Naive thymus-derived CD4-positive, alpha-beta T cell (primary cell): Measurements from ENCODE around the gene ADAMTS17. TPM values are rescaled to one million over a fixed set of nuclear protein-coding genes. Genes with fewer than 3 reads are reported as not detected.

ENCODE experiments used
- ATAC-seq: fragments of 150-1000 bp; cut with Tn5 transposase; 2 replicates; pipeline ENCODE4 v1.10.0; 2021; ENCODE audit warnings: mild to moderate bottlenecking, moderate library complexity
- CTCF ChIA-PET: fragments of 350-600 bp; sonication (Branson Sonifier 250); formaldehyde crosslinking; loops from one replicate; lab custom pipeline; 2021; ENCODE audit warnings: antibody characterized with exemption; lab: Charles Lee
- POLR2A ChIA-PET: fragments of 350-600 bp; sonication (Branson Sonifier 250); formaldehyde crosslinking; loops from one replicate; lab custom pipeline; 2021; ENCODE audit warnings: antibody characterized with exemption, inconsistent platforms; lab: Charles Lee
- DNase-seq, 9 donors: peaks; one replicate each; pipeline versions ENCODE4 v3.0.0 to v3.0.0-alpha.2; 2020 to 2022; ENCODE audit warnings: mixed read lengths in 1 of 9
- H3K27ac ChIP-seq: one replicate; pipeline ENCODE4 v1.7.0; 2013; ENCODE audit warnings: mild to moderate bottlenecking, low read depth, low read length, moderate library complexity
- H3K27me3 ChIP-seq, 2 donors: one replicate each; pipeline ENCODE4 v1.7.0; 2013; ENCODE audit warnings: low read length in 2 of 2, mild to moderate bottlenecking in 2 of 2, moderate library complexity in 2 of 2; ENCODE audit not compliant: control insufficient read depth in 2 of 2, insufficient read depth in 2 of 2
- H3K36me3 ChIP-seq, 3 experiments: 1 replicate in 2 of 3; 2 replicates in 1 of 3; pipeline ENCODE4 v1.7.0; 2013; ENCODE audit warnings: low read length in 3 of 3, mild to moderate bottlenecking in 3 of 3, moderate library complexity in 1 of 3; ENCODE audit not compliant: insufficient read depth in 3 of 3, control insufficient read depth in 2 of 3
- H3K4me1 ChIP-seq, 2 donors: one replicate each; pipeline ENCODE4 v1.7.0; 2013; ENCODE audit warnings: low read length in 2 of 2, mild to moderate bottlenecking in 2 of 2, moderate library complexity in 1 of 2; ENCODE audit not compliant: control insufficient read depth in 2 of 2, insufficient read depth in 2 of 2
- H3K4me3 ChIP-seq: 2 replicates; pipeline ENCODE4 v1.7.0; 2013; ENCODE audit warnings: mild to moderate bottlenecking, low read length
- H3K9me3 ChIP-seq, 3 experiments: 1 replicate in 2 of 3; 2 replicates in 1 of 3; pipeline ENCODE4 v1.7.0; 2013; ENCODE audit warnings: low read length in 3 of 3; ENCODE audit not compliant: control insufficient read depth in 2 of 3
- H3K27ac Mint-ChIP-seq, 9 donors: one replicate each; pipeline ENCODE4 v1.8.0; 2020 to 2022; ENCODE audit warnings: mixed read lengths in 9 of 9, mild to moderate bottlenecking in 8 of 9, moderate library complexity in 5 of 9, inconsistent platforms in 2 of 9
- H3K27me3 Mint-ChIP-seq, 5 donors: one replicate each; pipeline ENCODE4 v1.8.0; 2021 to 2022; ENCODE audit warnings: mixed read lengths in 5 of 5, mild to moderate bottlenecking in 1 of 5
- H3K36me3 Mint-ChIP-seq, 5 donors: one replicate each; pipeline ENCODE4 v1.8.0; 2020 to 2022; ENCODE audit warnings: mixed read lengths in 5 of 5, mild to moderate bottlenecking in 3 of 5, inconsistent platforms in 1 of 5
- H3K4me1 Mint-ChIP-seq, 7 donors: one replicate each; pipeline ENCODE4 v1.8.0; 2020 to 2022; ENCODE audit warnings: mixed read lengths in 7 of 7, mild to moderate bottlenecking in 3 of 7, inconsistent platforms in 1 of 7
- H3K4me3 Mint-ChIP-seq, 10 donors: one replicate each; pipeline ENCODE4 v1.8.0; 2020 to 2022; ENCODE audit warnings: mild to moderate bottlenecking in 10 of 10, mixed read lengths in 10 of 10, moderate library complexity in 6 of 10, inconsistent platforms in 2 of 10
- H3K9me3 Mint-ChIP-seq, 11 donors: one replicate each; pipeline ENCODE4 v1.8.0; 2020 to 2022; ENCODE audit warnings: mixed read lengths in 11 of 11, mild to moderate bottlenecking in 4 of 11, inconsistent platforms in 1 of 11, moderate library complexity in 1 of 11
- intact Hi-C, 2 donors: fragments of 100-400 bp; cut with micrococcal nuclease; formaldehyde crosslinking; loops; one replicate each; pipeline ENCODE4 v1.15.1; 2023
- polyA plus RNA-seq, 2 donors: library from polyadenylated mRNA; unstranded; fragments of 300-500 nt; fragmentation: Illumina TruSeq; gene quantifications; one replicate each; pipeline ENCODE4 v1.2.3, GENCODE V29; 2021
- total RNA-seq, 6 experiments: library from RNA in 5 of 6; stranded (reverse) in 5 of 6; gene quantifications; 1 replicate in 5 of 6; 2 replicates in 1 of 6; pipeline ENCODE4 v1.2.3 and lab custom pipeline; 2021 to 2026

Gene ADAMTS17
- total and polyA plus RNA-seq, 7 experiments from 2014 or later, result 1.5 to 13.5 (median 3.2) TPM

- Histone ChIP-seq H3K27me3 (no peaks in the 10 kb centered on the region), H3K9me3 (peaks cover 0 to 17% (median 5%) of the 10 kb centered on the region in 3 experiments), H3K4me1 (no peaks in the 10 kb centered on the region), H3K4me3 (no peak overlapping the region), H3K27ac (no peak overlapping the region), H3K36me3 (peaks cover 0 to 3% (median 0%) of the 10 kb centered on the region in 3 experiments)
- H3K4me1 Mint-ChIP-seq, result no peaks in the 10 kb centered on the region
- H3K9me3 Mint-ChIP-seq, result peaks cover 7 to 38% (median 21%) of the 10 kb centered on the region in 11 donors
- ChIA-PET CTCF (no interaction called here), POLR2A (no interaction called here)
- intact Hi-C loops, result no loop called here
- H3K4me3 Mint-ChIP-seq, result no peak overlapping the region
- H3K27ac Mint-ChIP-seq, result no peak overlapping the region
- ATAC-seq, result no peak
- no peaks in the 10 kb centered on the region for H3K27me3 Mint-ChIP-seq
- peaks cover 0 to 54% (median 38%) of the 10 kb centered on the region in 5 donors for H3K36me3 Mint-ChIP-seq
- DNase-seq, result no peak
Measured at GRCh38 chr15:100026041-100026440, 315.7 kb downstream of the ADAMTS17 start.

- H3K4me3 ChIP-seq, result no peak overlapping the region
- ATAC-seq, result no peak
- no peak for DNase-seq
- Mint-ChIP-seq H3K4me3 (no peak overlapping the region), H3K27ac (no peak overlapping the region), H3K9me3 (peaks cover 0 to 12% (median 6%) of the 10 kb centered on the region in 11 donors), H3K4me1 (no peaks in the 10 kb centered on the region), H3K27me3 (no peaks in the 10 kb centered on the region), H3K36me3 (peaks cover 0 to 41% (median 27%) of the 10 kb centered on the region in 5 donors)
- POLR2A ChIA-PET, result no interaction called here
- peaks cover 0 to 3% (median 0%) of the 10 kb centered on the region in 3 experiments for H3K36me3 ChIP-seq
- no peak overlapping the region for H3K27ac ChIP-seq
- intact Hi-C loops, result no loop called here
- H3K27me3 ChIP-seq, result no peaks in the 10 kb centered on the region
- CTCF ChIA-PET, result no interaction called here
- H3K4me1 ChIP-seq, result no peaks in the 10 kb centered on the region
- H3K9me3 ChIP-seq, result peaks cover 0 to 5% (median 1%) of the 10 kb centered on the region in 3 experiments
Measured at GRCh38 chr15:100022806-100023205, 319.0 kb downstream of the ADAMTS17 start.

GRCh38 chr15:100022391-100022790 is 319.4 kb downstream of the ADAMTS17 start:
- no peak overlapping the region for H3K27ac ChIP-seq
- Mint-ChIP-seq H3K9me3 (peaks cover 0 to 7% (median 4%) of the 10 kb centered on the region in 11 donors), H3K4me3 (no peak overlapping the region), H3K4me1 (no peaks in the 10 kb centered on the region), H3K36me3 (peaks cover 0 to 41% (median 27%) of the 10 kb centered on the region in 5 donors), H3K27me3 (no peaks in the 10 kb centered on the region), H3K27ac (no peak overlapping the region)
- peaks cover 0 to 3% (median 0%) of the 10 kb centered on the region in 3 experiments for H3K36me3 ChIP-seq
- peaks cover 0 to under 1% (median 0%) of the 10 kb centered on the region in 3 experiments for H3K9me3 ChIP-seq
- ChIA-PET CTCF (no interaction called here), POLR2A (no interaction called here)
- DNase-seq (no peak), ATAC-seq (no peak)
- no peaks in the 10 kb centered on the region for H3K27me3 ChIP-seq
- H3K4me1 ChIP-seq, result no peaks in the 10 kb centered on the region
- H3K4me3 ChIP-seq, result no peak overlapping the region
- intact Hi-C loops, result no loop called here

GRCh38 chr15:100021653-100022052 is 320.1 kb downstream of the ADAMTS17 start:
- DNase-seq (no peak), ATAC-seq (no peak)
- Histone ChIP-seq H3K4me1 (no peaks in the 10 kb centered on the region), H3K9me3 (no peaks in the 10 kb centered on the region), H3K36me3 (peaks cover 0 to 3% (median 0%) of the 10 kb centered on the region in 3 experiments), H3K27ac (no peak overlapping the region), H3K4me3 (no peak overlapping the region), H3K27me3 (no peaks in the 10 kb centered on the region)
- Mint-ChIP-seq H3K27ac (no peak overlapping the region), H3K9me3 (peaks cover 0 to 4% (median under 1%) of the 10 kb centered on the region in 11 donors), H3K27me3 (no peaks in the 10 kb centered on the region), H3K4me3 (no peak overlapping the region), H3K4me1 (no peaks in the 10 kb centered on the region), H3K36me3 (peaks cover 0 to 35% (median 22%) of the 10 kb centered on the region in 5 donors)
- ChIA-PET CTCF (interaction anchor here (0.6 kb wide), 1 partner anchor 749 kb away, joined by 5 read pairs; no protein-coding TSS in a partner anchor), POLR2A (no interaction called here)
- intact Hi-C loops, result no loop called here

- intact Hi-C loops, result no loop called here
- Histone ChIP-seq H3K27me3 (no peaks in the 10 kb centered on the region), H3K9me3 (no peaks in the 10 kb centered on the region), H3K4me1 (no peaks in the 10 kb centered on the region), H3K27ac (no peak overlapping the region), H3K4me3 (no peak overlapping the region), H3K36me3 (peaks cover 0 to 3% (median 0%) of the 10 kb centered on the region in 3 experiments)
- ChIA-PET CTCF (no interaction called here), POLR2A (no interaction called here)
- ATAC-seq (no peak), DNase-seq (no peak)
- Mint-ChIP-seq H3K4me3 (no peak overlapping the region), H3K4me1 (no peaks in the 10 kb centered on the region), H3K27me3 (no peaks in the 10 kb centered on the region), H3K36me3 (peaks cover 0 to 41% (median 26%) of the 10 kb centered on the region in 5 donors), H3K27ac (no peak overlapping the region), H3K9me3 (peaks cover 0 to 6% (median 2%) of the 10 kb centered on the region in 11 donors)
Measured at GRCh38 chr15:100020614-100021013, 321.2 kb downstream of the ADAMTS17 start.

- intact Hi-C loops, result no loop called here
- H3K27ac Mint-ChIP-seq, result no peak overlapping the region
- POLR2A ChIA-PET, result no interaction called here
Measured at GRCh38 chr15:100020189-100020588, 321.6 kb downstream of the ADAMTS17 start.

GRCh38 chr15:100019601-100020000 is 322.2 kb downstream of the ADAMTS17 start:
- H3K4me1 Mint-ChIP-seq, result no peaks in the 10 kb centered on the region
- H3K27ac Mint-ChIP-seq, result no peak overlapping the region

More at GRCh38 chr15:100020189-100020588, 321.6 kb downstream of the ADAMTS17 start:
- CTCF ChIA-PET, result no interaction called here
- Histone ChIP-seq H3K9me3 (no peaks in the 10 kb centered on the region), H3K27me3 (no peaks in the 10 kb centered on the region), H3K4me1 (no peaks in the 10 kb centered on the region), H3K4me3 (no peak overlapping the region), H3K36me3 (peaks cover 0 to 3% (median 0%) of the 10 kb centered on the region in 3 experiments), H3K27ac (no peak overlapping the region)
- H3K27me3 Mint-ChIP-seq, result no peaks in the 10 kb centered on the region
- H3K9me3 Mint-ChIP-seq, result peaks cover 0 to 10% (median 2%) of the 10 kb centered on the region in 11 donors
- ATAC-seq, result no peak
- DNase-seq, result no peak
- no peak overlapping the region for H3K4me3 Mint-ChIP-seq
- H3K36me3 Mint-ChIP-seq, result peaks cover 0 to 42% (median 30%) of the 10 kb centered on the region in 5 donors
- no peaks in the 10 kb centered on the region for H3K4me1 Mint-ChIP-seq

More at GRCh38 chr15:100019601-100020000, 322.2 kb downstream of the ADAMTS17 start:
- DNase-seq, result no peak
- Histone ChIP-seq H3K27me3 (no peaks in the 10 kb centered on the region), H3K36me3 (peaks cover 0 to 3% (median 0%) of the 10 kb centered on the region in 3 experiments), H3K9me3 (no peaks in the 10 kb centered on the region), H3K4me1 (no peaks in the 10 kb centered on the region), H3K27ac (no peak overlapping the region), H3K4me3 (no peak overlapping the region)
- H3K4me3 Mint-ChIP-seq, result no peak overlapping the region
- intact Hi-C loops, result no loop called here
- ChIA-PET POLR2A (no interaction called here), CTCF (no interaction called here)
- peaks cover 0 to 39% (median 33%) of the 10 kb centered on the region in 5 donors for H3K36me3 Mint-ChIP-seq
- peaks cover 0 to 10% (median 3%) of the 10 kb centered on the region in 11 donors for H3K9me3 Mint-ChIP-seq
- no peaks in the 10 kb centered on the region for H3K27me3 Mint-ChIP-seq
- ATAC-seq, result no peak
